Skeletal muscle tissue (tissue), 4 donors: ENCODE data around the gene IL3RA. TPM values are rescaled to one million over a fixed set of nuclear protein-coding genes. Genes with fewer than 3 reads are reported as not detected.
"Not testable (repeated sequence)": the region's sequence is repeated elsewhere in the genome, so short reads cannot be mapped to it uniquely, and the experiment has no call there.

ENCODE experiments used
- H3K27ac ChIP-seq: one replicate; pipeline ENCODE4 v1.7.0; 2013; ENCODE audit warnings: mild to moderate bottlenecking, low read depth, low read length, inconsistent platforms
- H3K27me3 ChIP-seq, 3 donors: one replicate each; pipeline ENCODE4 v1.7.0; 2013; ENCODE audit warnings: low read length in 3 of 3; ENCODE audit not compliant: control insufficient read depth in 3 of 3, insufficient read depth in 3 of 3
- H3K36me3 ChIP-seq, 3 donors: one replicate each; pipeline ENCODE4 v1.7.0; 2013; ENCODE audit warnings: low read length in 3 of 3; ENCODE audit not compliant: control insufficient read depth in 3 of 3, insufficient read depth in 3 of 3
- H3K4me1 ChIP-seq, 3 donors: one replicate each; pipeline ENCODE4 v1.7.0; 2013; ENCODE audit warnings: low read length in 3 of 3, mild to moderate bottlenecking in 3 of 3; ENCODE audit not compliant: control insufficient read depth in 3 of 3, insufficient read depth in 3 of 3
- H3K4me3 ChIP-seq, 3 donors: one replicate each; pipeline ENCODE4 v1.7.0; 2013; ENCODE audit warnings: low read length in 3 of 3
- H3K9ac ChIP-seq, 3 donors: one replicate each; pipeline ENCODE4 v1.7.0; 2013; ENCODE audit warnings: low read length in 3 of 3, mild to moderate bottlenecking in 3 of 3, moderate library complexity in 2 of 3, low read depth in 1 of 3
- H3K9me3 ChIP-seq, 3 donors: one replicate each; pipeline ENCODE4 v1.7.0; 2013; ENCODE audit warnings: low read length in 3 of 3; ENCODE audit not compliant: control insufficient read depth in 3 of 3
- total RNA-seq: library from RNA; depleted of rRNA; stranded (reverse); fragments of >200 nt; gene quantifications from one replicate; pipeline ENCODE4 v1.2.3, GENCODE V29; 2014
- donor health status: Osteomylitis.

The IL3RA gene
- total RNA-seq, 1 donor from 2014 or later = 6.3 TPM

DNA sequence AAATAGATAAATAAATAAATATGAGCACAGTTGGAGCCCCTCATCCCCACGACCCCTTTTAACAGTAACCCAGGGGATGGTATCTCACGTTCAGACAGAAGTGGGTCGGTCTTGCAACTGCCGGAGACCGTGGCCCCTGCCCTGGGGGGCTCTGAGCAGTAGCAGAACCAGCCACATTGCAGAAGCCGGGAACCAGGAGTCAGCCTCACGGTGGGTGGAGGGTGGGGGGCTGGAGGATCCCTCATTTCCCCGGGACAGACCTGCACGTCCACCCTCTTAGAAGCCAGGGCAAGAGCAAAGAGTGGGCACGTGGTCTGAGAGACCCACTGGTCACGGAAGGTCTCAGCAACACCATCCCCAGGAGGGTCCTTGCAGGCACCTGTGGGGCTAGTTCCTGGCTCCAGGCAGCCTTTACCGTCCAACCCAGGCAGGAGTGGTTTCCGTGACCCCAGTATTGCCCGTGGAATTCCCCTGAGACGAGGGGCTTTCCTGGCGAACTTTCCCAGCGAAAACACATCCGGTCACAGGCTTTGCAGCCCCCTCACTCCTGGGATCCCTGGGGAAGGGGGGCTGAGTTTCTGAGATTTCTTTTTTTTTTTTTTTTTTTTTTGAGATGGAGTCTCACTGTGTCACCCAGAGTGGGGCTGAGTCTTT is 8.8 kb upstream of the IL3RA start:
- Histone ChIP-seq H3K27ac (no peak overlapping the region), H3K4me1 (no peaks in the 10 kb centered on the region), H3K4me3 (no peak overlapping the region), H3K27me3 (peaks cover 0 to 7% (median 0%) of the 10 kb centered on the region in 3 donors), H3K9ac (no peak overlapping the region), H3K9me3 (peaks cover 0 to 4% (median 2%) of the 10 kb centered on the region in 3 donors), H3K36me3 (no peaks in the 10 kb centered on the region)

GRCh38 chrX:1330605-1331004 is 6.0 kb upstream of the IL3RA start:
- Histone ChIP-seq H3K4me3 (no peak overlapping the region), H3K9me3 (peaks cover 0 to 4% (median 2%) of the 10 kb centered on the region in 3 donors), H3K9ac (no peak overlapping the region), H3K27me3 (peaks cover 0 to 7% (median 0%) of the 10 kb centered on the region in 3 donors), H3K4me1 (no peaks in the 10 kb centered on the region), H3K36me3 (no peaks in the 10 kb centered on the region), H3K27ac (no peak overlapping the region)

GRCh38 chrX:1332433-1332832 is 4.2 kb upstream of the IL3RA start:
- not testable (repeated sequence) for H3K27me3 ChIP-seq, H3K4me3 ChIP-seq, H3K9ac ChIP-seq, H3K9me3 ChIP-seq, H3K27ac ChIP-seq, H3K4me1 ChIP-seq, H3K36me3 ChIP-seq

GRCh38 chrX:1334854-1335253 is 1.7 kb upstream of the IL3RA start:
- H3K27ac ChIP-seq = no peak overlapping the region
- peaks cover 0 to 5% (median 0%) of the 10 kb centered on the region in 3 donors for H3K4me1 ChIP-seq
- H3K9me3 ChIP-seq = no peaks in the 10 kb centered on the region
- H3K36me3 ChIP-seq = no peaks in the 10 kb centered on the region
- H3K27me3 ChIP-seq = no peaks in the 10 kb centered on the region
- no peak overlapping the region for H3K9ac ChIP-seq
- H3K4me3 ChIP-seq = no peak overlapping the region

- H3K36me3 ChIP-seq = peaks cover 0 to 3% (median 2%) of the 10 kb centered on the region in 3 donors
- peaks cover 0 to 5% (median 0%) of the 10 kb centered on the region in 3 donors for H3K9me3 ChIP-seq
- peaks cover 0 to 5% (median 0%) of the 10 kb centered on the region in 3 donors for H3K4me1 ChIP-seq
- H3K27ac ChIP-seq = peak overlapping the region; percentile 20
- H3K9ac ChIP-seq = peak overlapping the region in 2 of 3 donors; percentile 30 to 70
- peaks cover 0 to 3% (median 0%) of the 10 kb centered on the region in 3 donors for H3K27me3 ChIP-seq
- H3K4me3 ChIP-seq = peak overlapping the region; percentile 56 to 71 (median 68)
Measured at GRCh38 chrX:1336948-1337779, 579 bp downstream of the IL3RA start.

GRCh38 chrX:1341545-1342184 is 5.1 kb downstream of the IL3RA start:
- H3K36me3 ChIP-seq = peaks cover 0 to 4% (median 3%) of the 10 kb centered on the region in 3 donors
- H3K9me3 ChIP-seq = peaks cover 0 to 5% (median 0%) of the 10 kb centered on the region in 3 donors
- H3K9ac ChIP-seq = no peak overlapping the region
- H3K4me1 ChIP-seq = peaks cover 0 to 4% (median 0%) of the 10 kb centered on the region in 3 donors
- no peak overlapping the region for H3K27ac ChIP-seq
- H3K4me3 ChIP-seq = no peak overlapping the region
- H3K27me3 ChIP-seq = peaks cover 0 to 3% (median 0%) of the 10 kb centered on the region in 3 donors

GRCh38 chrX:1349606-1350005 is 13.0 kb downstream of the IL3RA start:
- not testable (repeated sequence) for H3K27me3 ChIP-seq

GRCh38 chrX:1351981-1352714 is 15.6 kb downstream of the IL3RA start:
- peaks cover 0 to 2% (median 0%) of the 10 kb centered on the region in 3 donors for H3K36me3 ChIP-seq
- H3K9ac ChIP-seq = no peak overlapping the region
- H3K9me3 ChIP-seq = no peaks in the 10 kb centered on the region
- no peaks in the 10 kb centered on the region for H3K27me3 ChIP-seq
- H3K4me1 ChIP-seq = no peaks in the 10 kb centered on the region
- H3K4me3 ChIP-seq = no peak overlapping the region
- H3K27ac ChIP-seq = no peak overlapping the region

More at GRCh38 chrX:1349606-1350005, 13.0 kb downstream of the IL3RA start:
- not testable (repeated sequence) for H3K27ac ChIP-seq, H3K4me1 ChIP-seq, H3K9me3 ChIP-seq, H3K9ac ChIP-seq, H3K36me3 ChIP-seq, H3K4me3 ChIP-seq
